ENCODE results near the gene CHCHD1. TPM values are rescaled to one million over a fixed set of nuclear protein-coding genes. Genes with fewer than 3 reads are reported as not detected.
A peak's percentile ranks its signal among the peaks of the same experiment; 100 is the strongest.

CHCHD1 gene
- total and polyA plus RNA-seq, 2 donors = 54.7 to 78.2 TPM

- Histone ChIP-seq H3K9me3 (ENCODE audit: control insufficient read depth in 2 of 2, insufficient read depth in 1 of 2, low read length in 1 of 2) (no peaks in the 10 kb centered on the region), H3K27ac (ENCODE audit: low read depth in 1 of 2, low read length in 1 of 2) (no peak overlapping the region), H3K27me3 (ENCODE audit: control insufficient read depth in 2 of 2, insufficient read depth in 1 of 2, low read length in 1 of 2) (no peaks in the 10 kb centered on the region), H3K4me1 (ENCODE audit: control insufficient read depth in 2 of 2, insufficient read depth in 2 of 2, low read length in 2 of 2) (peaks cover 15 to 17% of the 10 kb centered on the region in 2 donors), H3K36me3 (ENCODE audit: control insufficient read depth in 2 of 2, insufficient read depth in 2 of 2, low read length in 1 of 2) (peaks cover 69 to 81% of the 10 kb centered on the region in 2 donors), H3K4me3 (ENCODE audit: low read length in 2 of 2) (no peak overlapping the region)
- 100% methylated on average over 1 of the region's 1 CpG for WGBS
- DNase-seq (ENCODE audit: low read depth in 6 of 9, low spot score in 9 of 9) = no peak
Measured at GRCh38 chr10:73761781-73762180, 20.1 kb upstream of the CHCHD1 start.

- peaks cover 73 to 86% of the 10 kb centered on the region in 2 donors for H3K36me3 ChIP-seq (ENCODE audit: control insufficient read depth in 2 of 2, insufficient read depth in 2 of 2, low read length in 1 of 2)
- H3K4me3 ChIP-seq (ENCODE audit: low read length in 2 of 2) = no peak overlapping the region
- 94% methylated on average over 2 of the region's 2 CpGs for WGBS
- H3K4me1 ChIP-seq (ENCODE audit: control insufficient read depth in 2 of 2, insufficient read depth in 2 of 2, low read length in 2 of 2) = peaks cover 15 to 17% of the 10 kb centered on the region in 2 donors
- no peak overlapping the region for H3K27ac ChIP-seq (ENCODE audit: low read depth in 1 of 2, low read length in 1 of 2)
- H3K27me3 ChIP-seq (ENCODE audit: control insufficient read depth in 2 of 2, insufficient read depth in 1 of 2, low read length in 1 of 2) = no peaks in the 10 kb centered on the region
- no peaks in the 10 kb centered on the region for H3K9me3 ChIP-seq (ENCODE audit: control insufficient read depth in 2 of 2, insufficient read depth in 1 of 2, low read length in 1 of 2)
- no peak for DNase-seq (ENCODE audit: low read depth in 6 of 9, low spot score in 9 of 9)
Measured at GRCh38 chr10:73762915-73763314, 18.9 kb upstream of the CHCHD1 start.

- Histone ChIP-seq H3K9me3 (ENCODE audit: control insufficient read depth in 2 of 2, insufficient read depth in 1 of 2, low read length in 1 of 2) (no peaks in the 10 kb centered on the region), H3K4me3 (ENCODE audit: low read length in 2 of 2) (no peak overlapping the region), H3K27me3 (ENCODE audit: control insufficient read depth in 2 of 2, insufficient read depth in 1 of 2, low read length in 1 of 2) (no peaks in the 10 kb centered on the region), H3K4me1 (ENCODE audit: control insufficient read depth in 2 of 2, insufficient read depth in 2 of 2, low read length in 2 of 2) (peaks cover 15 to 17% of the 10 kb centered on the region in 2 donors), H3K27ac (ENCODE audit: low read depth in 1 of 2, low read length in 1 of 2) (no peak overlapping the region), H3K36me3 (ENCODE audit: control insufficient read depth in 2 of 2, insufficient read depth in 2 of 2, low read length in 1 of 2) (peaks cover 73 to 90% of the 10 kb centered on the region in 2 donors)
- no peak for DNase-seq (ENCODE audit: low read depth in 6 of 9, low spot score in 9 of 9)
- WGBS = 92% methylated on average over 2 of the region's 2 CpGs
Measured at GRCh38 chr10:73763343-73763742, 18.5 kb upstream of the CHCHD1 start.

- Histone ChIP-seq H3K4me1 (ENCODE audit: control insufficient read depth in 2 of 2, insufficient read depth in 2 of 2, low read length in 2 of 2) (peaks cover under 1 to 16% of the 10 kb centered on the region in 2 donors), H3K36me3 (ENCODE audit: control insufficient read depth in 2 of 2, insufficient read depth in 2 of 2, low read length in 1 of 2) (peaks cover 68 to 95% of the 10 kb centered on the region in 2 donors), H3K9me3 (ENCODE audit: control insufficient read depth in 2 of 2, insufficient read depth in 1 of 2, low read length in 1 of 2) (no peaks in the 10 kb centered on the region), H3K4me3 (ENCODE audit: low read length in 2 of 2) (no peak overlapping the region), H3K27ac (ENCODE audit: low read depth in 1 of 2, low read length in 1 of 2) (no peak overlapping the region), H3K27me3 (ENCODE audit: control insufficient read depth in 2 of 2, insufficient read depth in 1 of 2, low read length in 1 of 2) (no peaks in the 10 kb centered on the region)
- no peak for DNase-seq (ENCODE audit: low read depth in 6 of 9, low spot score in 9 of 9)
- WGBS = 98% methylated on average over 6 of the region's 6 CpGs
Measured at GRCh38 chr10:73765066-73765465, 16.8 kb upstream of the CHCHD1 start.

GRCh38 chr10:73768881-73769280 lies 13.0 kb upstream of the CHCHD1 start:
- 62% methylated on average over 11 of the region's 11 CpGs for WGBS
- no peaks in the 10 kb centered on the region for H3K27me3 ChIP-seq (ENCODE audit: control insufficient read depth in 2 of 2, insufficient read depth in 1 of 2, low read length in 1 of 2)
- DNase-seq (ENCODE audit: low read depth in 6 of 9, low spot score in 9 of 9) = peak in 5 of 9 donors; percentile 42 to 76 (median 54)
- H3K36me3 ChIP-seq (ENCODE audit: control insufficient read depth in 2 of 2, insufficient read depth in 2 of 2, low read length in 1 of 2) = peaks cover 44 to 75% of the 10 kb centered on the region in 2 donors
- no peak overlapping the region for H3K4me3 ChIP-seq (ENCODE audit: low read length in 2 of 2)
- peak overlapping the region in 1 of 2 donors; percentile 45 for H3K27ac ChIP-seq (ENCODE audit: low read depth in 1 of 2, low read length in 1 of 2)
- H3K4me1 ChIP-seq (ENCODE audit: control insufficient read depth in 2 of 2, insufficient read depth in 2 of 2, low read length in 2 of 2) = peaks cover 9 to 30% of the 10 kb centered on the region in 2 donors
- H3K9me3 ChIP-seq (ENCODE audit: control insufficient read depth in 2 of 2, insufficient read depth in 1 of 2, low read length in 1 of 2) = peaks cover 0 to 3% of the 10 kb centered on the region in 2 donors

GRCh38 chr10:73769396-73769795 lies 12.5 kb upstream of the CHCHD1 start:
- 99% methylated on average over 5 of the region's 5 CpGs for WGBS
- H3K27me3 ChIP-seq (ENCODE audit: control insufficient read depth in 2 of 2, insufficient read depth in 1 of 2, low read length in 1 of 2) = no peaks in the 10 kb centered on the region

GRCh38 chr10:73771722-73772280 lies 10.0 kb upstream of the CHCHD1 start:
- 24% methylated on average over 17 of the region's 17 CpGs for WGBS
- Histone ChIP-seq H3K36me3 (ENCODE audit: control insufficient read depth in 2 of 2, insufficient read depth in 2 of 2, low read length in 1 of 2) (peaks cover 17 to 70% of the 10 kb centered on the region in 2 donors), H3K4me3 (ENCODE audit: low read length in 2 of 2) (peak overlapping the region; percentile 78 to 83), H3K27me3 (ENCODE audit: control insufficient read depth in 2 of 2, insufficient read depth in 1 of 2, low read length in 1 of 2) (no peaks in the 10 kb centered on the region), H3K4me1 (ENCODE audit: control insufficient read depth in 2 of 2, insufficient read depth in 2 of 2, low read length in 2 of 2) (peaks cover 21 to 45% of the 10 kb centered on the region in 2 donors), H3K9me3 (ENCODE audit: control insufficient read depth in 2 of 2, insufficient read depth in 1 of 2, low read length in 1 of 2) (peaks cover 0 to 3% of the 10 kb centered on the region in 2 donors), H3K27ac (ENCODE audit: low read depth in 1 of 2, low read length in 1 of 2) (peak overlapping the region; percentile 92 to 98)
- peak in 5 of 9 donors; percentile 50 to 78 (median 69) for DNase-seq (ENCODE audit: low read depth in 6 of 9, low spot score in 9 of 9)

More at GRCh38 chr10:73769396-73769795, 12.5 kb upstream of the CHCHD1 start:
- H3K4me1 ChIP-seq (ENCODE audit: control insufficient read depth in 2 of 2, insufficient read depth in 2 of 2, low read length in 2 of 2) = peaks cover 13 to 36% of the 10 kb centered on the region in 2 donors
- DNase-seq (ENCODE audit: low read depth in 6 of 9, low spot score in 9 of 9) = no peak
- no peak overlapping the region for H3K4me3 ChIP-seq (ENCODE audit: low read length in 2 of 2)
- H3K9me3 ChIP-seq (ENCODE audit: control insufficient read depth in 2 of 2, insufficient read depth in 1 of 2, low read length in 1 of 2) = peaks cover 0 to 3% of the 10 kb centered on the region in 2 donors
- peaks cover 41 to 73% of the 10 kb centered on the region in 2 donors for H3K36me3 ChIP-seq (ENCODE audit: control insufficient read depth in 2 of 2, insufficient read depth in 2 of 2, low read length in 1 of 2)
- peak overlapping the region in 1 of 2 donors; percentile 45 for H3K27ac ChIP-seq (ENCODE audit: low read depth in 1 of 2, low read length in 1 of 2)

- peak in 6 of 9 donors; percentile 68 to 89 (median 76) for DNase-seq (ENCODE audit: low read depth in 6 of 9, low spot score in 9 of 9)
- WGBS = under 1% methylated on average over 101 of the region's 101 CpGs
- Histone ChIP-seq H3K4me3 (ENCODE audit: low read length in 2 of 2) (peak overlapping the region; percentile 78 to 83), H3K27ac (ENCODE audit: low read depth in 1 of 2, low read length in 1 of 2) (peak overlapping the region; percentile 92 to 98), H3K36me3 (ENCODE audit: control insufficient read depth in 2 of 2, insufficient read depth in 2 of 2, low read length in 1 of 2) (peaks cover 14 to 67% of the 10 kb centered on the region in 2 donors), H3K9me3 (ENCODE audit: control insufficient read depth in 2 of 2, insufficient read depth in 1 of 2, low read length in 1 of 2) (peaks cover 0 to 3% of the 10 kb centered on the region in 2 donors), H3K4me1 (ENCODE audit: control insufficient read depth in 2 of 2, insufficient read depth in 2 of 2, low read length in 2 of 2) (peaks cover 21 to 45% of the 10 kb centered on the region in 2 donors), H3K27me3 (ENCODE audit: control insufficient read depth in 2 of 2, insufficient read depth in 1 of 2, low read length in 1 of 2) (no peaks in the 10 kb centered on the region)
Measured at GRCh38 chr10:73772281-73773151, 9.3 kb upstream of the CHCHD1 start.
